Measurements from ENCODE around the gene MYO7B.

GRCh38 chr2:127606625-127607398 is 71.3 kb downstream of the MYO7B start:
- no peak for TF ChIP-seq CTCF (conservative IDR thresholded peaks at IDR 0.05; ENCODE audit: low read length)
- TF ChIP-seq EZH2phosphoT487 (IDR thresholded peaks at IDR 0.05; ENCODE audit: borderline replicate concordance, low read depth, low read length), result no peak
